NOMO-1 treated with dmso at 0.1 percent for 144 hours (cell line): ENCODE results near the gene KCNQ5.

Experiments
- DNase-seq: peaks from one replicate; lab custom pipeline; 2025; ENCODE audit not compliant: unreplicated experiment; lab: John Stamatoyannopoulos, UW

Gene KCNQ5

DNA sequence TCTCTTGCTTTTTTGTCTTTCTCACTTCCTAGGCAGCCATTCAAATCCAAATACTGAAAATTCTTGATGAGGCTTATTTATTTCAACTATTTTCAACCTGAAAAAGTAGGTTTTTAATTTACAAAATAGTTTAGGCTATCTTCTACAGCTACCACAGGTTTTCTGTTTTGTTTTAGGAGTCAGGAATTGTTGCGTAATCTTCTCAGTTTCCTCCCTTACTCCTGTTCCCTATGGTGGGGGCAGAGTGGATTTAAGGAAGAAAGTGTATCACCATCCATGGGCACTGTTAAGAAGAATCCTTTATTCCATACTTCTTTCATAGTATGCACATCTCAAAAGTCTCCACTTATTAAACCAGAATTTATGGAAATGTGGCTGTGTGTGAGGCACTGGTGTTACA is 421.0 kb downstream of the KCNQ5 start:
- DNase-seq = no peak

DNA sequence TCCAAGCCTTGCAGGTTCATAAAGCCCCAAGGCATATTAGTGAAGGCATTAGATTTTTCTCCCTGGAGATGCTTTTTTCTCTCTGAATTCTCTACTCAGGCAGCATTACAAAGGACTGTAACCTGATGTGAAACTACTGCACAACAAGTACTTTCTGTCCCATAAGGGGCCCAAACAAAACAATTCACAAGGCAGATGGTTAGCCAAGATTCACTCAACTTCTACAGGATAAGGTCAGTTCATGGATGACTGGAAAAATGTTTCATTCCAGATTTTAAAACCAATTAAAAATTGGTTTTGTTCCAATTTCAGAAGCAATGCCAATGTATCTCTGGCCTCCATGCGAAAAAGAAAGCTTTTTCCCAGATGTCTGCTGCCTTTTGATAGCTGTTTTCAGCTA is 421.6 kb downstream of the KCNQ5 start:
- DNase-seq = no peak

DNA sequence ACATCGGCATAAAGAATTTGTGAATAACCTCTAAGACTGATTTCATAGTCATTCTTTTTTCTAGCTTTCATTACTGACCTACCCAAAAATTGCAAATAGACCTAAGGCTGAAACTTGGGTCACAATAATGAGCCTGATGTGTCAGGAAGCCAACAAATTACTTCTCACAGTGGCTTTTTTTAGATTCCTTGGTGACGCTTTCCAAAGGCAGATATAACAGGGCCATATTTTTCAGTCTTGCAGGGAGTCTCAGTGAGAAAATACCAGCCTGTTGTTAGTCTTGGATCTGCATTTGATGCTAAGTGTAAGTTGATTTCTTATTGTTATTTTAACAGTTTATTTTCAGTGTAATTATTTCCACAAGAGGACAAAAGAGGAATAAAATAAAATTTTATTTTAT is 423.7 kb downstream of the KCNQ5 start:
- no peak for DNase-seq

DNA sequence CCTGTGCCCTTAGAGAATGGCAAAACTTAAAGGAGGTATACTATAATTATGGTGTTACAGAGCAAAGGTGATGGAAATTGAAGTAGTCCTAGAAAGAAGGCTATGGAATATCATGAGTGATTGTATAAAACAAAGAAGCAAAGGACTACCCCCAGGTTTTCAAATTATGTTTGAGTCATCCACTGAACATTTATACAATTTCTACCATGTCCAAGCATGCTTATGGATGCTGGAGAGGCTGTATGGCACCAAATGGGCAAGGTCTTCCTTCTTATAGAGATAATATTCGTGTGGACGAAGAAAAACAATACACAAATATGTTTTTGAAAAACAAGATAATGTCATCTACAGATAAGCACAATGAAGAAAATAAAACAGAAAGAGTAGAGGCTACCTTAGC is 425.9 kb downstream of the KCNQ5 start:
- no peak for DNase-seq

DNA sequence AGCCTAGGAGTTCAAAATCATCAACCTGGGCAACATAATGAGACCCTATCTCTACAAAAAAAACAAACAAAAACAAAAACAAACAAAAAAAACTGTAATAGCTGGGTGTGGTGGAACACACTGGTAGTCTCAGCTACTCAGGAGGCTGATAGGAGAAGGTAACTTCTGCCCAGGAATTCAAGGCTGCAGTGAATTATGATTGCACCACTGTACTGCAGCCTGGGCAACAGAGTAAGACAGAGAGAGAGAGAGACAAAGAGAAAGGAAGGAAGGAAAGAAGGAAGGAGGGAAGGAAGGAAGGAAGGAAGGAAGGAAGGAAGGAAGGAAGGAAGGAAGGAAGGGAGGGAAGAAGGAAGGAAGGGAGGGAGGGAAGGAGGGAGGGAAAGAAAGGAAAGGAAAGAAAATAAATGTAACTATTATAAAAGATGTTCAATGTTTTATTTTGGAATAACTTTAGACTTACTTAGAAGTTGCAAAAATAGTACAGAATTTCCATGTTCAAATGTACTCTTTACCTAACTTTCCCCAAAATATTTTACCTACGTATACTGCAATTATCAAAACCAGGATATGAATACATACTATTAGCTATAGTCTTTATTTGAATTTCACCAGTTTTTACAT is 428.2 kb downstream of the KCNQ5 start:
- no peak for DNase-seq

DNA sequence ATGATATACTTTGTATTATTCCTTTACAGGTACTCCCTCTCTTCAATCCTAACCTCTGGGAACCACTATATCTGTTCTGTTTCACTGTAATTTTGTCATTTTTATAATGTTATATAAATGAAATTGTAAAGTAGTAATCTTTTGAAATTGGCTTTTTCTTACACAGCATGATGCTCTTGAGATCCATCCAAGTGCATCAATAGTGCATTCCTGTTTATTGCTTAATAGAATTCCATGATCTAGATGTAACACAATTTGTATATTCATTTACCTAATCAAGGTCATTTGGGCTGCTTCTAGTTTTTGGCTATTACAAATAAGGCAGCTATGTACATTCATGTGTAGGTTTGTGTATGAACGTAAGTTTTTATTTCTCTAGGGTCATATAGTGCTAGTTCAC is 428.8 kb downstream of the KCNQ5 start:
- DNase-seq = no peak

DNA sequence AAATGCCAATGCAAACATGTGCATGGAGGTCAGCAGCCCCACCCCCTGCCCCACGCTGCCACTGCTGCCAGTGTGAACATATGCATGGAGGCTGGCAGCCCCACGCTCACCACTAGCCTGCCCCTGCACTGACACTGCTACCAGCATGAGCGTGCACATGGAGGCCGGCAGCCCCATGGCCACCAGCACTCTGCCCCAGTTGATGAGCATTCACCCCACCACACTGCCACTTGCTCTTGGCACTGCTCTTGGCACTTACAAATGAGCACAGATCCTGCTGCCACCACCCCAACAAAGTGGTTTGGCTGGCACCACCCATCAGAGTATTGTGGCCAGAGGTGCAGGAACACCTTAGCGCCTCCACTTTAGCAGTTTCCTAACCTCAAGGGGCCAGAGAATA is 429.3 kb downstream of the KCNQ5 start:
- no peak for DNase-seq

DNA sequence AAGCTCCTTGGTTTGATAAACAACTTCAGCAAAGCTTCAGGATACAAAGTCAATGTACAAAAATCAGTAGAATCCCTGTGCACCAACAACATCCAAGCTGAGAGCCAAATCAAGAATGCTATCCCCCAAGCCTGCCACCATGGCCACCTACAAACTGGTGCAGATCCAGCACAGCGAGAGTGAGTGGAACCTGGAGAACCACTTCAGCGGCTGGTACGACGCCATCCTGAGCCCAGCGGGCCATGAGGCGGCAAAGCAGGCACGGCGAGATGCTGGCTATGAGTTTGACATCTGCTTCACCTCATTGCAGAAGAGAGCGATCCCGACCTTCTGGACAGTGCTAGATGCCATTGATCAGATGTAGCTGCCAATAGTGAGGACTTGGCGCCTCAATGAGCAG is 433.1 kb downstream of the KCNQ5 start:
- no peak for DNase-seq

DNA sequence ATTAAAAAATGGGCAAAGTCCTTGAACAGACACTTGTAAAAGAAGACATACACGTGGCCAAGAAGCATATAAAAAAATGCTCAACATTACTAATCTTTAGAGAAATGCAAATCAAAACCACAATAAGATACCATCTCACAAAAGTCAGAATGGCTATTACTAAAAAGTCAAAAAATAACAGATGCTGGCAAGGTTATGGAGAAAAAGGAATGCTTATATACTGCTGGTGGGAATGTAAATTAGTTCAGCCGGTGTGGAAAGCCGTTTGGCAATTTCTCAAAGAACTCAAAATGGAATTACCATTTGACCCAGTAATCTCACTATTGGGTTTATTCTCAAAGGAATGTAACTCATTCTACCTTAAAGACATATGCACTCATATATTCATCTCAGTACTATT is 436.9 kb downstream of the KCNQ5 start:
- no peak for DNase-seq

DNA sequence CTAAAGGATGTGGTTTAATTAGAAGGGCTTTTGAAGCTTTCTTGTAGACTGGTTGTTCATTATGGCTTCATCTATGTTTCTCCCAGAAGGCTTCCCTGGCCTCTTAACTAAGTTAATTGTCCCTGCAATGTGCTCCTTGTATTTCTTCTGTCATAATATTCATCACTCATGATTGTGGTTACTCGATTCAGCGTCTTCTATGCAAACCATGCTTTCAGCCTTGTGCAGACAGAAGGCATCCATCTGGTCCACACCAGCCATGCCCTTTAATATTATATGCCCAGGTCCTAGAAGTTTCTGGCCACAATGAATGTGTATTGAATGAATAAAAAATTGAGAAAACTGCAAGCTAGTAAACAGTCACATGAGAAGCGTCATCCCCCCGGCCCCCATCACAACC is 440.3 kb downstream of the KCNQ5 start:
- DNase-seq = no peak

DNA sequence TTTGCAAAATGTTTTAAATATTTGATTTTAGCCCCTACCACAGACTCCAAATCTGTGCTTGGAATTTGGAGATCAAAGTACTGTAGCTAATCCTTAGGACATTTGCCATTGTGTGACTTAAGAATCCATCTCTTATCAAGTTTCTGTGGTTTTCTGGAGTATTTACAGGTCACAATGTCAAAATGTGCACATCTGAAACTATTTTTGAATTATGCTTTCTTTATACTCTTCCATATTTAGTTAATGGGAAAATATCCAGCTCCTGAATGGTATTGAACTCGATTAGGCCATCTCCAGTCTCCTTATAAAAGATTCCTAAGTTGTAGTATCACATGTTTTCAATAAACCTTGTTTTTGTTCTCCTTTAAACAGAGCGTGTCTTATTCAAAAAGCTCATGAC is 441.0 kb downstream of the KCNQ5 start:
- DNase-seq = no peak

DNA sequence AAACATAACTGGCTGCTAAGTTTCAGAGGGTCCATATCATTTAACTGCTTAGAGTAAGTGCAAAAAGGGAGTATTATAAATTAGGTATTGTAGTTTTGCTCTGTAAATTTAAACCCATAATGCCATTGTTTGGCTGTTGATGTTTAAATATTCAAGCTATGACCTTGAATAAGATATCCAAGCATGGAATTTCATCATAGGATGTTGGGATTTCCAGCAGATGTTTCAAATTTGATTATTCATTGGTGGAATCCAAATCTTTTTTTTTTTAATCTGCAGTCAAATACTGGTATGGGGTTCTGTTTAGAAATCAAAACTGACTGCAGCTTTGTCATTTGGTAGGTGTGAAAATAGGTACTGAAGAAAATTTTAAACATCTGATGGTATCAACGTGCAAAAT is 442.4 kb downstream of the KCNQ5 start:
- no peak for DNase-seq

DNA sequence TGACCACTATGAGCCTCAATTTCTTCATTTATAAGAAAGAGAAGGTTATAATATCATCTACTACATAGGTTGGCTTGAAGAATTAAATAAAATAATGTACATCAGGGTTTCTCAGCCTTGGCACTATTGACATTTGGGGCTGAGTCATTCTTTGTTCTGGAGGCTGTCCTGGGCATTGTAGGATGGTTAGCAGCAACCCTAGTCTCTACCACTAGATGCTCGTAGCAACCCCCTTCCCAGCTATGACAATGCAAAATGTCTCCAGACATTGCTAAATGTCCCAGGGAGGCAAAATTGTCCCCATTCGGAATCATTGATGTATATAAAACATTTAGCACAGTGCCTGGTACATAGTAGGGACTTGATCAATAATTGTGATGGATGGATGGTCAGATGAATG is 451.4 kb downstream of the KCNQ5 start:
- DNase-seq = no peak

DNA sequence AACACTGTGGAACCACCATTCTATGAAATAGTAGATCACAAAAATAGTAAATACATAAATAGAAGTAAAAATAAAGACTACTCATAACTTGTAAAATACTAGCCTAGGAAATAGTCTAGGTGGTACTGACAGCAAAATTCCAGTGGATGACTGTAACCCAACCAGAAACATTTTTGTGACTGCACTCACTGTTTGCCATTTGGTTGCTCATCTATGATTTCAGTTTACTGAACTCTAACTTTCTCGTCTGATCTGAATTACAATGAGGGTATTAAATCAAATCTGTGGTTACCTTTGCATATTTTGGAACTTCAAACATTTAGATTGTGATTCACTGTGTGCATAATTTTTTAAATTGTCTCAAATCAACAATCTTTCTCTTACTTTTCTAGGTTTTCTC is 452.3 kb downstream of the KCNQ5 start:
- DNase-seq = no peak

DNA sequence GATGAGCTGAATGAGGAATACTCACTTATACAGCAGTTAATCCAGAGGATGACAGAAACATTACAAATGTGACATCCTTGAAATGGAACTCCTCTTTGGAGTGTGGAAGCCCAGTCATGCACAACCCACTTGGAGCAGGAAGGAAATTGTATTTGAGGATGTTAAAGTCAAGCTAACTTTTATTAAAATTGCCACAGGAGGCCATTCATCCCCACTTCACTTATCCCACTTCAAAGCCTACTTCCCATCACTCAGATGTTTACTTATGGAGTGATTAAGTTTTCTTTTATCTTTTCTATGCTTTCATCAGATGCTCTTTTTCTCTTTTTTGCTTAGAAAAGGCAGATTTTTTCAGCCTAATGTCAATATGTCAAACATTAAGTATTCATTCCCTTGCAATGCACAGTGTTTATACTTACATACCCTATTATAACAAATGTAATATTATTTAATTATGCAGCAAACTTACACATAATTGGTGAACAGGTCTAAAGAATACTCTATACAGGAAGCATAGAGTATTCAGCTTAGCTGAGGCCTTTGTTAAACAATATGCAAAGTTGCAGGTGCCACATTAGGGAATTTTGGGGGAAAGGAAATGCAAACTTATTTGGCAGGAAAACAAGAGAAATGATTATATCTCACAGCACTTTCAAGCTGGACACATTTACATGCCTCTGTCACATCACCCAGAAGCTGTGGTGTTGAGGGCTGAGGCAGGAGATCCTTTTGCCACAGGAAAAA is 454.5 kb downstream of the KCNQ5 start:
- DNase-seq = no peak

DNA sequence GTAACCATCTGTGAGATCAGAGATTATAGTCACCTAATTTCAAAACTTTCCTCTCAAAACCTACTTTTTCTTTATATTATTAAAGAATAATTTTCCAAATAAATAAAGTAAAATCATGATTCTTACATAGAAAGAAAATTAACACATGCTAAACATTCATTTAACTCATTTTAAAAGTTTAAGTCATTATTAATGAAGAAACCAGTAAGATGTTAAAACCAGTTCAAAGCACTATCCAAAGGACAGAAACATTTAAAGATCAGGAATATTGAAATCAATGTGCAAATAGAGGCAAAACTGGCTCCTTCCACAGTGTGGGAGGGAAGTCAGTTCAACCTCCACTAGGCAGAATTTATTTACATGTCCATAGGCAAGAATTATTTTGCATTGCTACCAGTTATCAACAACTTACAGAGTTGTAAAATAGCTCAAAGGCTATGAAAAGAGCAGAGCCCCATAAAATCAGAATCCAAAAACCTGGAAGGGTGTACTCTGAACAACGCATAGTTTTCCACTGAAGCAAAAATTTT is 456.5 kb downstream of the KCNQ5 start:
- DNase-seq = no peak

DNA sequence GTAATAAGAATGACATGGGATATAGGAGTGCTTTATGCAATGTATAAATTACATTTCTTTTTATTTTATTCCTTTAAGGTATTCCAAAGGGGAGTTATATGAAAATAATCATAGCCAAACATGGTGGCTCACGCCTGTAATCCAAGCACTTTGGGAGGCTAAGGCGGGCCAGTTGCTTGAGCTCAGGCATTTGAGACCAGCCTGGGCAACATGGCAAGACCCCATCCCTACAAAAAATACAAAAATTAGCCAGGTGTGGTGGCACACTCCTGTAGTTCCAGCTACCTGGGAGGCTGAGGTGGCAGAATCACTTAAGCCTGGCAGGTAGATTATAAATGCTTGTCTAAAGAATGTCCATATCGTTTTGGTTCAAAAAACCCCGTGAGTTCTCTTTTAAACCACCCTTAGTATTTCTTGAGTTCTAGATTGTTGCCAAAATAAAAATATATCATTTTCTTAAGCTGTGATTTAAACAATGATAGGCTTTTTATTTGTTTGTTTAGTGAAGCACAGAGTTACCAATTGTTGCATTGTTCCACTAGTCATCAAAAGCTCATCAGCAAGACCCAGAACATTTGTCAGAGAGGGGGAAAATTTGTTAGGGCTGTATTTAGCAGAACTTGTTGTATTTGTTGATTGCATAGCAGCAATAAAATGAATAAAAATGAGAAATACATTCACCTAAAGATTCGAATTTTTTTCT is 457.2 kb downstream of the KCNQ5 start:
- no peak for DNase-seq

DNA sequence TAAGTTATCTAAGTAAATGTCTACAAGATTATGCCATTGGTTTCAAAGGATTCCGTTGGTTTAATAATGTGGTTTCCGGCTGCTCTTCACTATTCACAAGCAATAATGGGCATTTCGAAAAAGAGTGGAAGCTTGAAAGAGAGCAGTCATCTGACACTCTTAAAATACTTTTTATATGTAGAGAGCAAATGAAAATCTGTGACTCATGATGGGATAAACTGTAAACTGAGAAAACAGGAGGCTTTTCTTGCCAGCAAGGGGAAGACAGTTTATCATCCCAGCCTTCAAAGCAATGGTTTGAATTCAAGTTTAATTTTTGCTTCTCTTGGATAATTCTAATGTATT is 457.7 kb downstream of the KCNQ5 start:
- DNase-seq = no peak

DNA sequence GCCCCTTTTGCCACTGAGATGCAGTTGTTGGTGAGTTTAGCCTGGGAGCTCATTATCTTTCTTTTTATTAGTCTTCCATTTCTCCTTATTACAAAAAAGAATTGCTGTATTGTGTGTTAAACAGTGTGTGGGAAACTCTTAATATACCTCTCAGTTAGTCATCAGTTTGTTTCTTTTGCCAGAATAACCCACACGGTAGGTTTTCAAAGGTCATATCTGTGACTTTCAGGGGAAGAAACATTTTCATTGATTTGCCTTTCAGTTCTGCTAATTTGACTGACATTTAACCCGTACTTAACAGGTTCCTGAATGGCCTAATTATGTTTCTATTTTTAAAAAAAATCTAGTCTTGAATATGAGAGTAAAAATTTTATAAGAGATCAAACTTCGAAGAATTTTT is 458.1 kb downstream of the KCNQ5 start:
- DNase-seq = no peak

DNA sequence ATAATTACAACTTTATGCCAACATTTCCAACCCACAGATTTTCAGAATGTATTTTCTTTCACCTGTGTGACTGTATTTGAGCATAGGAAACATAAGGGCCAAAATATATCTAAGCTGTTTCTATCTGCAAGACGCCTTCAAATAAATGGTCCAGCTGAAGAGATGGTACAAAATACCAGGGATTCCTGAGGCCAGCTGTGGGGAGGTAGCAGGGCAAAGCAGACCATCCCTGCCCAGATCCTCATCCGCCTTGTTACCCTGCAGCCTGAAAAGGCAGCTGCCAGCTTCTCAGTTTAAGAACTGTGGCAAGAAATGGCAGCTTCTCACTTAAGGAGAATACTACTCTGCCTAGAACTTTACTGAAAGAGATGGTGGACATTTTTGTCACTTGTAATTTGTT is 460.1 kb downstream of the KCNQ5 start:
- no peak for DNase-seq

DNA sequence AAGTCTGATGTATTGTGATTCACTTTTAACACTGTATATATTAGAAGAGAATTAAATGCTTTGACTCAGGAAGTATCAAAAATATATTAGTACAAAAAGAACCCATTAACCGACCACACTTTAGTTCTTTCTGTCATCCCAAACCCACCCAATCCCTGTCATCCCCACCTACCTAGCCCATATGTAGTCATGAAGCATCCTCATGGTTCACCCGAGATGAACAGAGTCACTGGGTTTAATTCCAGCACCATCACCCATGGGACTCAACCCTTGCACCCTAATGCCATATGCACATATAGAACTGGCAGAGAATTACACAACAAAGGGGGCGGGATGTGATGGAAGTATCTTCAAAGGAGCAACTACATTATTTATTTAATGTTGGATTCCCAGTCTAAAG is 462.0 kb downstream of the KCNQ5 start:
- no peak for DNase-seq

DNA sequence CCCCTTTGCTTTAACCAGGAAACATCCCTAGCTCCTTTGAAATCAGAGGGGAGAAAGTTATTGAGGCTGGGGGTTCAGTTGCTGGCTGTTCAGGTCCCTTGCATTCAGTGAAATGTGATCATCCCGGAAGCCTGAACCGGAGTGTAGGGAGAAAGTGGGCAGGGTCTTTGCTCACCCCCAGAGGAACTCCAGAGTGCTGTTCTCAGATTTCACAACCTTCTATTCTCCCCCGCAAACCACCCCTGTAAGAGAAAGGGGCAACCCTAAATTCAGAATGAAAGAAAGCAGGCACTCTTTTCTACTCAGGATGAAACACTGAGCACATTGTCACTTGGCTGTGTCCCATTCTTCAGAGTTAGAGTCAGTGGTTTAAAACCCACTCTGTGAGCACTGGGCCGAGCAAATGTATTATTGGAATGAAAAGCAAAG is 463.6 kb downstream of the KCNQ5 start:
- DNase-seq = no peak
